Fibroblast of lung (primary cell): ENCODE data around the gene WDR86. TPM values are rescaled to one million over a fixed set of nuclear protein-coding genes. Genes with fewer than 3 reads are reported as not detected.

Source experiments
- DNase-seq, 2 donors: peaks; one replicate each; pipeline versions ENCODE4 v3.0.0 to v3.0.0-alpha.2; 2010; ENCODE audit warnings: low read depth in 2 of 2
- H2AFZ ChIP-seq: 2 replicates; pipeline ENCODE4 v1.5.1; 2012; ENCODE audit warnings: low read length, control low read depth, inconsistent platforms
- H3K27ac ChIP-seq: 2 replicates; pipeline ENCODE4 v1.5.1; 2011; ENCODE audit warnings: low read length, control low read depth; ENCODE audit not compliant: insufficient read depth
- H3K27me3 ChIP-seq: 2 replicates; pipeline ENCODE4 v1.5.1; 2011; ENCODE audit warnings: mild to moderate bottlenecking, low read length; ENCODE audit not compliant: control insufficient read depth, insufficient read depth
- H3K36me3 ChIP-seq: 2 replicates; pipeline ENCODE4 v1.5.1; 2011; ENCODE audit warnings: low read length; ENCODE audit not compliant: control insufficient read depth, insufficient read depth
- H3K4me1 ChIP-seq: 2 replicates; pipeline ENCODE4 v1.5.1; 2011; ENCODE audit warnings: low read length; ENCODE audit not compliant: control insufficient read depth, insufficient read depth; ENCODE audit errors: extremely low read depth
- H3K4me2 ChIP-seq: 2 replicates; pipeline ENCODE4 v1.5.1; 2011; ENCODE audit warnings: low read length, control low read depth; ENCODE audit not compliant: insufficient read depth; ENCODE audit errors: extremely low read depth
- H3K4me3 ChIP-seq, 4 experiments: fragments of 200-600 bp in 1 of 4; sonication (generic) in 1 of 4; replicated peaks in 1 of 4; 2 replicates each; pipeline ENCODE4 v1.5.1; 2011 to 2016; ENCODE audit warnings: low read length in 4 of 4, low read depth in 3 of 4, mild to moderate bottlenecking in 3 of 4, control low read depth in 2 of 4, inconsistent platforms in 1 of 4, mixed read lengths in 1 of 4; ENCODE audit not compliant: insufficient read depth in 1 of 4; ENCODE audit errors: control extremely low read depth in 1 of 4
- H3K79me2 ChIP-seq: 2 replicates; pipeline ENCODE4 v1.5.1; 2012; ENCODE audit warnings: mild to moderate bottlenecking, low read length, inconsistent platforms; ENCODE audit not compliant: control insufficient read depth, insufficient read depth
- H3K9ac ChIP-seq: 2 replicates; pipeline ENCODE4 v1.5.1; 2011; ENCODE audit warnings: mild to moderate bottlenecking, low read length, control low read depth; ENCODE audit not compliant: insufficient read depth
- H3K9me3 ChIP-seq: 2 replicates; pipeline ENCODE4 v1.5.1; 2012; ENCODE audit warnings: low read depth, low read length; ENCODE audit not compliant: control insufficient read depth, insufficient read depth
- H4K20me1 ChIP-seq: 2 replicates; pipeline ENCODE4 v1.5.1; 2011; ENCODE audit warnings: low read length; ENCODE audit not compliant: control insufficient read depth, insufficient read depth; ENCODE audit errors: extremely low read depth
- CTCF ChIP-seq, 2 donors: IDR thresholded peaks in 1 of 2; conservative IDR thresholded peaks in 1 of 2; 1 replicate in 1 of 2; 2 replicates in 1 of 2; pipeline ENCODE4 v1.5.1; 2011 to 2012; ENCODE audit warnings: low read length in 2 of 2, control low read depth in 1 of 2, inconsistent platforms in 1 of 2, low read depth in 1 of 2, mild to moderate bottlenecking in 1 of 2
- EZH2 ChIP-seq: IDR thresholded peaks from 2 replicates; pipeline ENCODE4 v1.5.1; 2012; ENCODE audit warnings: low read length, control low read depth, mild to moderate bottlenecking; ENCODE audit errors: missing control alignments
- polyA plus RNA-seq, 2 donors: library from polyadenylated mRNA; depleted of rRNA in 1 of 2; stranded (reverse) in 1 of 2; unstranded in 1 of 2; fragments of >200 nt; gene quantifications; 2 replicates each; pipeline ENCODE4 v1.2.1, GENCODE V29; 2011 to 2012; ENCODE audit warnings: missing spikeins in 1 of 2
- total RNA-seq: library from RNA; depleted of rRNA; stranded (reverse); fragments of >200 nt; gene quantifications from 2 replicates; pipeline ENCODE4 v1.2.1, GENCODE V29; 2014

WDR86 gene
- total and polyA plus RNA-seq, 2 donors (not counting 1 experiment from before 2014, with no cell fraction given): 0.33 TPM; not detected in 1

GRCh38 chr7:151448261-151449252 lies 38.7 kb upstream of the WDR86 start:
- Histone ChIP-seq H3K36me3 (no peaks in the 10 kb centered on the region), H3K4me3 (peak overlapping the region; percentile 22 to 56 (median 30)), H3K4me2 (peak overlapping the region; percentile 9), H3K9me3 (no peaks in the 10 kb centered on the region), H4K20me1 (no peaks in the 10 kb centered on the region), H3K9ac (peak overlapping the region; percentile 53), H2AFZ (peak overlapping the region; percentile 71), H3K4me1 (no peaks in the 10 kb centered on the region), H3K27ac (peak overlapping the region; percentile 33), H3K27me3 (no peaks in the 10 kb centered on the region), H3K79me2 (no peaks in the 10 kb centered on the region)
- peak; percentile 49 to 68 for DNase-seq
- TF ChIP-seq CTCF (conservative IDR thresholded peaks at IDR 0.05 in 1 of 2, IDR thresholded peaks at IDR 0.05 in 1 of 2; ENCODE audit: low read depth in 1 of 2, low read length in 2 of 2) (peak; percentile 65 to 73), EZH2 (no peak)

- H3K27me3 ChIP-seq: no peaks in the 10 kb centered on the region
- H3K4me2 ChIP-seq: peak overlapping the region; percentile 9
- no peaks in the 10 kb centered on the region for H3K9me3 ChIP-seq
- H3K36me3 ChIP-seq: no peaks in the 10 kb centered on the region
- peak overlapping the region; percentile 71 for H2AFZ ChIP-seq
- DNase-seq: no peak
- peak overlapping the region; percentile 33 for H3K27ac ChIP-seq
- H3K4me3 ChIP-seq: peak overlapping the region in 3 of 4 experiments; percentile 22 to 56 (median 23)
- H3K79me2 ChIP-seq: no peaks in the 10 kb centered on the region
- no peaks in the 10 kb centered on the region for H4K20me1 ChIP-seq
- no peak overlapping the region for H3K9ac ChIP-seq
- TF ChIP-seq CTCF (conservative IDR thresholded peaks at IDR 0.05 in 1 of 2, IDR thresholded peaks at IDR 0.05 in 1 of 2; ENCODE audit: low read depth in 1 of 2, low read length in 2 of 2): no peak
- no peak for TF ChIP-seq EZH2
- no peaks in the 10 kb centered on the region for H3K4me1 ChIP-seq
Measured at GRCh38 chr7:151447901-151448260, 38.0 kb upstream of the WDR86 start.

- TF ChIP-seq EZH2: no peak
- TF ChIP-seq CTCF (conservative IDR thresholded peaks at IDR 0.05 in 1 of 2, IDR thresholded peaks at IDR 0.05 in 1 of 2; ENCODE audit: low read depth in 1 of 2, low read length in 2 of 2): no peak
- H3K79me2 ChIP-seq: no peaks in the 10 kb centered on the region
Measured at GRCh38 chr7:151447312-151447711, 37.5 kb upstream of the WDR86 start.

More at GRCh38 chr7:151447312-151447711, 37.5 kb upstream of the WDR86 start:
- Histone ChIP-seq H3K9me3 (no peaks in the 10 kb centered on the region), H3K36me3 (no peaks in the 10 kb centered on the region), H3K27ac (no peak overlapping the region), H2AFZ (no peak overlapping the region), H3K4me1 (no peaks in the 10 kb centered on the region), H3K4me3 (no peak overlapping the region), H3K27me3 (no peaks in the 10 kb centered on the region), H3K4me2 (no peak overlapping the region), H4K20me1 (no peaks in the 10 kb centered on the region), H3K9ac (no peak overlapping the region)
- no peak for DNase-seq
